Peyer's patch (tissue), 4 donors: ENCODE results near the gene DCC.

Experiments used
- POLR2A ChIP-seq, 2 donors: fragments of 450-650 bp; IDR thresholded peaks; one replicate each; pipeline ENCODE4 v1.5.1; 2017; ENCODE audit warnings: antibody characterized with exemption in 2 of 2, mild to moderate bottlenecking in 2 of 2, moderate library complexity in 2 of 2
- TF ChIP-seq, protein P1 (sequence below), 6 experiments: fragments of 450-650 bp in 4 of 6; fragments of 200-600 bp in 2 of 6; sonication (generic) in 1 of 6; IDR thresholded peaks; one replicate each; pipeline ENCODE4 v1.5.1; 2017 to 2019; ENCODE audit warnings: antibody characterized with exemption in 6 of 6, mild to moderate bottlenecking in 3 of 6, moderate library complexity in 1 of 6

DNA sequence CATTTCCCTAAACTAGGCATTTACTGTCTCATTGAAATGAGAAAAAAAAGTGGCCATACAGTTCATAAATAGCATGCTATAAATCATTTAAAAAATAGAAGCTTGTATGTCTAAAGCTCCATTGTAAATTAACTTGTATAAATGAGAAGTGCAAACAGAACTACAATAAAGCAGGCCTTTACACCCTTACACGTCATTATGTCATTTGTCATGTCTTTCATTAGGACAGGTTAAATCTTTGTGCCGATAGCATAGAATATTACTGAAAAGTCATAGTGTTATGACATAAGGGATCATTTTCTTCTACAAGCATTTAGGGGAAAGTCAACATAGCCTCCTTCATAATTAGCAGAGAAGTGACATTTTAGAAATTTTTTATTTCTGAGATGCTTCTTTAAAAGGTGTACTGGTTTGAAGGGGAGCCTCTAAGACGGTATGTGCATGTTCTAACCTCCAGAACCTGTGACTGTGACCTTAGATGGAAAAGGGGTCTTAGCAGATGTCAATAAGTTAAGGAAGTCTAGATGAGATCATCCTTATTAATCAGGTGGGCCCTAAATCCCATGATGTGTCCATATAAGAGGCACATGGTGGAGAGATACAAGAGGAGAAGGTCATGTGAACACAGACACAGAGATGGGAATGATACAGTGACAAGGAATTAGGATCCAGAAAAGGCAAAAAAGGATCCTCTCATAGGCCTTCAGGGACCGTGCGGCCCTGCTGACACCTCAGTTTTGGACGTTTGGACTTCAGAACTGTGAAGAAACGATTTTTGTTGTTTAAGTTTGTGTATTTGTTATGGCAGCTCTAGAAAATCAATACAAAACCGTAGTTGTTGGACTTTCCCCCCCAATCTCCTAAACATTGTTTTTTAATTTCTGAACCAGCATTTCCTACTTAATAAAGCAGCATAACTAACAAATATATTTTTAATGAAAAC is 1020.8 kb downstream of the DCC start:
- TF ChIP-seq, protein P1, sequence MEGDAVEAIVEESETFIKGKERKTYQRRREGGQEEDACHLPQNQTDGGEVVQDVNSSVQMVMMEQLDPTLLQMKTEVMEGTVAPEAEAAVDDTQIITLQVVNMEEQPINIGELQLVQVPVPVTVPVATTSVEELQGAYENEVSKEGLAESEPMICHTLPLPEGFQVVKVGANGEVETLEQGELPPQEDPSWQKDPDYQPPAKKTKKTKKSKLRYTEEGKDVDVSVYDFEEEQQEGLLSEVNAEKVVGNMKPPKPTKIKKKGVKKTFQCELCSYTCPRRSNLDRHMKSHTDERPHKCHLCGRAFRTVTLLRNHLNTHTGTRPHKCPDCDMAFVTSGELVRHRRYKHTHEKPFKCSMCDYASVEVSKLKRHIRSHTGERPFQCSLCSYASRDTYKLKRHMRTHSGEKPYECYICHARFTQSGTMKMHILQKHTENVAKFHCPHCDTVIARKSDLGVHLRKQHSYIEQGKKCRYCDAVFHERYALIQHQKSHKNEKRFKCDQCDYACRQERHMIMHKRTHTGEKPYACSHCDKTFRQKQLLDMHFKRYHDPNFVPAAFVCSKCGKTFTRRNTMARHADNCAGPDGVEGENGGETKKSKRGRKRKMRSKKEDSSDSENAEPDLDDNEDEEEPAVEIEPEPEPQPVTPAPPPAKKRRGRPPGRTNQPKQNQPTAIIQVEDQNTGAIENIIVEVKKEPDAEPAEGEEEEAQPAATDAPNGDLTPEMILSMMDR (IDR thresholded peaks at IDR 0.05), result no peak
- no peak for TF ChIP-seq POLR2A (IDR thresholded peaks at IDR 0.05)
